Liver (tissue), 3 donors: ENCODE measurements around the gene GOLGA5.

ENCODE experiments used
- ATF3 ChIP-seq: IDR thresholded peaks from 2 replicates; pipeline ENCODE4 v1.6.1; 2016; ENCODE audit warnings: antibody characterized with exemption
- CTCF ChIP-seq: fragments of 150-350 bp; IDR thresholded peaks from 2 replicates; pipeline ENCODE4 v1.5.1; 2017; ENCODE audit warnings: improper control_type of control experiment, low read depth, low read length; ENCODE audit not compliant: missing input control
- GABPA ChIP-seq, 2 donors: IDR thresholded peaks in 1 of 2; conservative IDR thresholded peaks in 1 of 2; 2 replicates each; pipeline ENCODE4 v1.6.1; 2016; ENCODE audit warnings: antibody characterized with exemption in 2 of 2, mild to moderate bottlenecking in 1 of 2, moderate library complexity in 1 of 2
- HNF4A ChIP-seq, 2 donors: conservative IDR thresholded peaks; 2 replicates each; pipeline ENCODE4 v1.6.1; 2016; ENCODE audit warnings: antibody characterized with exemption in 2 of 2, mild to moderate bottlenecking in 2 of 2
- MAX ChIP-seq: IDR thresholded peaks from 2 replicates; pipeline ENCODE4 v1.6.1; 2016; ENCODE audit warnings: antibody characterized with exemption
- REST ChIP-seq: IDR thresholded peaks from 2 replicates; pipeline ENCODE4 v1.6.1; 2016; ENCODE audit warnings: antibody characterized with exemption, mild to moderate bottlenecking
- SP1 ChIP-seq: IDR thresholded peaks from 2 replicates; pipeline ENCODE4 v1.6.1; 2018; ENCODE audit warnings: antibody characterized with exemption, mild to moderate bottlenecking
- TAF1 ChIP-seq: conservative IDR thresholded peaks from 2 replicates; pipeline ENCODE4 v1.6.1; 2016; ENCODE audit warnings: antibody characterized with exemption, mild to moderate bottlenecking
- donor health status: healthy.
- donor health status: healthy.

GRCh38 chr14:92813201-92813600 is 19.1 kb downstream of the GOLGA5 start:
- TF ChIP-seq CTCF (no peak), TAF1 (no peak), REST (no peak), GABPA (IDR thresholded peaks at IDR 0.05 in 1 of 2, conservative IDR thresholded peaks at IDR 0.05 in 1 of 2) (no peak), MAX (no peak), ATF3 (no peak), HNF4A (conservative IDR thresholded peaks at IDR 0.05) (no peak), SP1 (no peak)
